B cell (primary cell): ENCODE data around the gene UBAC2. TPM values are rescaled to one million over a fixed set of nuclear protein-coding genes. Genes with fewer than 3 reads are reported as not detected.

Source experiments
- ATAC-seq: fragments of 200-7000 bp; cut with Tn5 transposase; one replicate; pipeline ENCODE4 v1.10.0; 2021; ENCODE audit warnings: low read depth, mild to moderate bottlenecking, moderate number of reproducible peaks, moderate library complexity
- CTCF ChIA-PET: fragments of 350-600 bp; sonication (Branson Sonifier 250); formaldehyde crosslinking; loops from one replicate; lab custom pipeline; 2021; ENCODE audit warnings: antibody characterized with exemption, inconsistent platforms; lab: Charles Lee
- POLR2A ChIA-PET: fragments of 350-600 bp; sonication (Branson Sonifier 250); formaldehyde crosslinking; loops from one replicate; lab custom pipeline; 2021; ENCODE audit warnings: antibody characterized with exemption; lab: Charles Lee
- DNase-seq: peaks from one replicate; pipeline ENCODE4 v3.0.0; 2013
- H2AFZ ChIP-seq: 2 replicates; pipeline ENCODE4 v1.6.1; 2012; ENCODE audit warnings: mild to moderate bottlenecking, low read depth, low read length; ENCODE audit not compliant: insufficient read depth, poor library complexity, severe bottlenecking
- H3K27ac ChIP-seq, 2 donors: 1 replicate in 1 of 2; 2 replicates in 1 of 2; pipeline ENCODE4 v1.5.1; 2012 to 2013; ENCODE audit warnings: low read length in 2 of 2, mild to moderate bottlenecking in 2 of 2, moderate library complexity in 1 of 2
- H3K27me3 ChIP-seq, 4 experiments: fragments of 200-600 bp in 1 of 4; sonication (generic) in 1 of 4; replicated peaks in 1 of 4; 1 replicate in 2 of 4; 2 replicates in 2 of 4; pipeline versions ENCODE4 v1.6.1 to v1.7.0; 2013 to 2016; ENCODE audit warnings: low read length in 3 of 4, mild to moderate bottlenecking in 2 of 4, mixed read lengths in 1 of 4, moderate library complexity in 1 of 4; ENCODE audit not compliant: insufficient read depth in 4 of 4, control insufficient read depth in 3 of 4; ENCODE audit errors: control extremely low read depth in 1 of 4
- H3K36me3 ChIP-seq, 2 experiments: replicated peaks in 1 of 2; 1 replicate in 1 of 2; 2 replicates in 1 of 2; pipeline versions ENCODE4 v1.6.1 to v1.7.1; 2013; ENCODE audit warnings: low read length in 1 of 2; ENCODE audit not compliant: insufficient read depth in 2 of 2, control insufficient read depth in 1 of 2; ENCODE audit errors: control extremely low read depth in 1 of 2, extremely low read depth in 1 of 2
- H3K4me1 ChIP-seq, 2 donors: fragments of 200-600 bp in 1 of 2; sonication (generic) in 1 of 2; 1 replicate in 1 of 2; 2 replicates in 1 of 2; pipeline versions ENCODE4 v1.5.1 to v1.6.1; 2013 to 2017; ENCODE audit warnings: low read length in 2 of 2; ENCODE audit not compliant: control insufficient read depth in 2 of 2, insufficient read depth in 2 of 2
- H3K4me2 ChIP-seq: replicated peaks from 2 replicates; pipeline ENCODE3; 2012; ENCODE audit warnings: mild to moderate bottlenecking, low read depth, low read length; ENCODE audit not compliant: poor library complexity, severe bottlenecking
- H3K4me3 ChIP-seq, 5 experiments: fragments of 200-600 bp in 1 of 5; sonication (generic) in 1 of 5; 1 replicate in 3 of 5; 2 replicates in 2 of 5; pipeline versions ENCODE4 v1.5.1 to v1.7.0; 2011 to 2016; ENCODE audit warnings: low read length in 4 of 5, mild to moderate bottlenecking in 4 of 5, low read depth in 2 of 5, control low read depth in 1 of 5, moderate library complexity in 1 of 5; ENCODE audit not compliant: insufficient read depth in 1 of 5; ENCODE audit errors: control extremely low read depth in 1 of 5, extremely low read depth in 1 of 5
- H3K79me2 ChIP-seq: fragments of 200-600 bp; sonication (generic); one replicate; pipeline ENCODE4 v1.6.0; 2016; ENCODE audit warnings: low read length; ENCODE audit not compliant: control insufficient read depth, insufficient read depth
- H3K9ac ChIP-seq: fragments of 200-600 bp; sonication (generic); 2 replicates; pipeline ENCODE4 v1.6.1; 2017; ENCODE audit warnings: mild to moderate bottlenecking, low read length, moderate library complexity
- H3K9me3 ChIP-seq, 3 donors: one replicate each; pipeline versions ENCODE4 v1.6.1 to v1.7.1; 2013; ENCODE audit warnings: low read length in 2 of 3; ENCODE audit not compliant: control insufficient read depth in 2 of 3, insufficient read depth in 1 of 3; ENCODE audit errors: control extremely low read depth in 1 of 3
- H4K20me1 ChIP-seq: 2 replicates; pipeline ENCODE4 v1.6.0; 2012; ENCODE audit warnings: mild to moderate bottlenecking, low read length; ENCODE audit not compliant: insufficient read depth, control insufficient read depth, poor library complexity, severe bottlenecking
- H3K27ac Mint-ChIP-seq: one replicate; pipeline ENCODE4 v1.8.0; 2021; ENCODE audit warnings: mixed read lengths
- H3K27me3 Mint-ChIP-seq: one replicate; pipeline ENCODE4 v1.8.0; 2021; ENCODE audit warnings: mixed read lengths
- H3K4me1 Mint-ChIP-seq: one replicate; pipeline ENCODE4 v1.8.0; 2021; ENCODE audit warnings: mixed read lengths
- H3K4me3 Mint-ChIP-seq: one replicate; pipeline ENCODE4 v1.8.0; 2021; ENCODE audit warnings: mixed read lengths
- H3K9me3 Mint-ChIP-seq: one replicate; pipeline ENCODE4 v1.8.0; 2022; ENCODE audit warnings: mixed read lengths; ENCODE audit not compliant: insufficient read depth
- CTCF ChIP-seq: fragments of 200-600 bp; IDR thresholded peaks from one replicate; pipeline ENCODE4 v1.8.0; 2022; ENCODE audit warnings: antibody characterized with exemption, mild to moderate bottlenecking
- EZH2 ChIP-seq: IDR thresholded peaks from 2 replicates; pipeline ENCODE4 v1.6.1; 2012; ENCODE audit warnings: borderline replicate concordance, low read depth, mild to moderate bottlenecking, moderate library complexity, low read length; ENCODE audit not compliant: insufficient read depth, poor library complexity, severe bottlenecking
- WGBS: methylation state at CpG from one replicate; pipeline ENCODE4 v1.1.5; 2013; ENCODE audit warnings: missing lambda C conversion rate; ENCODE audit not compliant: insufficient coverage; 5-methylcytosine and 5-hydroxymethylcytosine counted together
- intact Hi-C: fragments of 100-400 bp; cut with micrococcal nuclease; formaldehyde crosslinking; loops from one replicate; pipeline ENCODE4 v1.10.0; 2022
- polyA plus RNA-seq: library from polyadenylated mRNA; depleted of rRNA; stranded (reverse); fragments of >200 nt; gene quantifications from 2 replicates; pipeline ENCODE4 v1.2.3, GENCODE V29; 2012
- total RNA-seq, 2 donors: library from RNA; stranded (reverse); fragments of 120-200 nt in 1 of 2; gene quantifications; 1 replicate in 1 of 2; 2 replicates in 1 of 2; pipeline versions ENCODE4 v1.2.3 to v1.2.4, GENCODE V29; 2013 to 2022

The UBAC2 gene
- total and polyA plus RNA-seq, 2 donors (not counting 1 experiment from before 2014, with no cell fraction given) = 56.3 to 60.8 TPM

GRCh38 chr13:99302637-99303505 lies 102.2 kb downstream of the UBAC2 start:
- Mint-ChIP-seq H3K4me3 (peak overlapping the region; percentile 94), H3K27ac (peak overlapping the region; percentile 79), H3K4me1 (peaks cover 69% of the 10 kb centered on the region), H3K27me3 (no peaks in the 10 kb centered on the region), H3K9me3 (no peaks in the 10 kb centered on the region)
- H3K4me3 ChIP-seq = peak overlapping the region in 3 of 5 experiments; percentile 9 to 95 (median 28)
- H3K36me3 ChIP-seq = peaks cover 0 to 42% of the 10 kb centered on the region in 2 experiments
- H3K9ac ChIP-seq = peak overlapping the region; percentile 80
- no peaks in the 10 kb centered on the region for H3K9me3 ChIP-seq
- H3K4me2 ChIP-seq = peak overlapping the region; percentile 68
- WGBS = 66% methylated on average over 3 of the region's 8 CpGs
- peak overlapping the region; percentile 78 to 87 for H3K27ac ChIP-seq
- H2AFZ ChIP-seq = no peak overlapping the region
- no peaks in the 10 kb centered on the region for H3K27me3 ChIP-seq
- ATAC-seq (no peak), DNase-seq (no peak)
- peaks cover 75 to 76% of the 10 kb centered on the region in 2 donors for H3K4me1 ChIP-seq
- intact Hi-C loops = loop anchor here (10.0 kb wide), 1 partner anchor 132 kb away; no protein-coding TSS in a partner anchor
- TF ChIP-seq CTCF (no peak), EZH2 (no peak)
- POLR2A ChIA-PET = interaction anchor here (0.7 to 1.5 kb wide), 8 partner anchors 19 to 134 kb away, joined by 3 to 13 read pairs (median 4); no protein-coding TSS in a partner anchor
- peaks cover 99% of the 10 kb centered on the region for H3K79me2 ChIP-seq
- CTCF ChIA-PET = interaction anchor here (0.8 to 13.9 kb wide), 19 partner anchors 10 to 243 kb away, joined by 3 to 206 read pairs (median 5); no protein-coding TSS in a partner anchor
- H4K20me1 ChIP-seq = no peaks in the 10 kb centered on the region
